AG10803 (cell line): Measurements from ENCODE around the gene XRN2.

ENCODE experiments used
- DNase-seq: peaks from one replicate; pipeline ENCODE4 v3.0.0; 2010; ENCODE audit warnings: low read depth
- H3K4me3 ChIP-seq: 2 replicates; pipeline ENCODE4 v1.5.1; 2011; ENCODE audit warnings: mild to moderate bottlenecking, low read length, control low read depth
- TF ChIP-seq, protein P1 (sequence below): conservative IDR thresholded peaks from 2 replicates; pipeline ENCODE4 v1.5.1; 2011; ENCODE audit warnings: mild to moderate bottlenecking, low read length, control low read depth, inconsistent platforms

XRN2 gene

DNA sequence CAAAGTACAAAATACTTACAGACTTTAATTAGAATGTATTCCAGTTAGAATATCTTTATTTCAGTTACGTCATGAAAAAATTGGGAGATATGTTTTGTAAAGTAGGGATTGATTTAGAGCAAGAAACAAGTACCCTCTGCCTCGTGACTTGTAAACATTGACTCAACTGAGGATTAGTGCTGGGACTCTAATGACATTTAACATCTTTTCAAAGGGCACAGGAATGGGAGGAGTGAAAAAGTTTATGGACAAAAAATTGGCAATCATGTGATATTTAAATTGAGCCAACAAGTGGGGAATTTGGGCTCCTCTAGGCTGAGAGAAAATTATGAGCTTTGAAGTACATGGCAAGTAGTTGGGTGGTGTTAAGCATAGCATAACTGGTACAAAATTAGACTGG is 68.9 kb downstream of the XRN2 start:
- TF ChIP-seq, protein P1, sequence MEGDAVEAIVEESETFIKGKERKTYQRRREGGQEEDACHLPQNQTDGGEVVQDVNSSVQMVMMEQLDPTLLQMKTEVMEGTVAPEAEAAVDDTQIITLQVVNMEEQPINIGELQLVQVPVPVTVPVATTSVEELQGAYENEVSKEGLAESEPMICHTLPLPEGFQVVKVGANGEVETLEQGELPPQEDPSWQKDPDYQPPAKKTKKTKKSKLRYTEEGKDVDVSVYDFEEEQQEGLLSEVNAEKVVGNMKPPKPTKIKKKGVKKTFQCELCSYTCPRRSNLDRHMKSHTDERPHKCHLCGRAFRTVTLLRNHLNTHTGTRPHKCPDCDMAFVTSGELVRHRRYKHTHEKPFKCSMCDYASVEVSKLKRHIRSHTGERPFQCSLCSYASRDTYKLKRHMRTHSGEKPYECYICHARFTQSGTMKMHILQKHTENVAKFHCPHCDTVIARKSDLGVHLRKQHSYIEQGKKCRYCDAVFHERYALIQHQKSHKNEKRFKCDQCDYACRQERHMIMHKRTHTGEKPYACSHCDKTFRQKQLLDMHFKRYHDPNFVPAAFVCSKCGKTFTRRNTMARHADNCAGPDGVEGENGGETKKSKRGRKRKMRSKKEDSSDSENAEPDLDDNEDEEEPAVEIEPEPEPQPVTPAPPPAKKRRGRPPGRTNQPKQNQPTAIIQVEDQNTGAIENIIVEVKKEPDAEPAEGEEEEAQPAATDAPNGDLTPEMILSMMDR, result no peak
- no peak for DNase-seq
- no peak overlapping the region for H3K4me3 ChIP-seq

DNA sequence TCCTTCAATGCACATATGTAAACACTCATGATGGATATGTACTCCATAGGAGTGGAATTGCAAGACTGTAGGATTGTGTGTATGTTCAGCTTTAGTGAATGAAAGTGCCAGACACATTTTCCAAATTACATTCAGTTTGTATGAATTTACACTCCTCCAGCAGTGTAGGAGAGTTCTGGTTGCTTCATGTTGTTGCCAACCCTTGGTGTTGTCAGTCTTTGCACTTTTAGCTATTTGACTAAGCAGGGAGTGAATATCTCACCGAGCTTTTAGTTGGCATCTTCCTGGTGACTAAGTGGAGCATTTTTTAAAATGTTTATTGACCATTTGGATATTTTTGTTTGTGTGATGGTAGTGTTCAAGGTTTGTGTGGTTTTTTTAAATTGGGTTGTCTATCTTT is 70.3 kb downstream of the XRN2 start:
- H3K4me3 ChIP-seq, result no peak overlapping the region
- TF ChIP-seq, protein P1, result no peak
- DNase-seq, result no peak

DNA sequence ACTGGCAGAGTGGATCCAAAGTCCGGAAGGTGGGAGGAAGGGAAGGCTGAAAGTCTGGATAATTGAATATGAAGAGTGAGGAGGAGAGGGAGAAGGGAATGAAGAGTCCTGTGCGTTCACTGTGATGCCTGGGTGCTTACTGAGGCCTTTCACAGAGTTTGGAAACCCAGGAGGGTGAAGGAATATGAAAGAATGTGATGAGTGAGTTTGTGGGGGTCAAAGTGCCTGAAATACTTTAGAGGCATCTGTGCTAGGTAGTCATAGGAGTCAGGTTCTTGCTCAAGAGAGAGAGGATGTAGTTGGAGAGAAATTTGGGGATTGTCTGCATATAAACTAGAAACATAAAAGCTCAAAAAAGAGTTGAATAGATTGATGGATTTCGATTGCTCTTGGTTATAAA is 73.5 kb downstream of the XRN2 start:
- peak; percentile 13 for DNase-seq
- H3K4me3 ChIP-seq, result no peak overlapping the region
- TF ChIP-seq, protein P1, result no peak

DNA sequence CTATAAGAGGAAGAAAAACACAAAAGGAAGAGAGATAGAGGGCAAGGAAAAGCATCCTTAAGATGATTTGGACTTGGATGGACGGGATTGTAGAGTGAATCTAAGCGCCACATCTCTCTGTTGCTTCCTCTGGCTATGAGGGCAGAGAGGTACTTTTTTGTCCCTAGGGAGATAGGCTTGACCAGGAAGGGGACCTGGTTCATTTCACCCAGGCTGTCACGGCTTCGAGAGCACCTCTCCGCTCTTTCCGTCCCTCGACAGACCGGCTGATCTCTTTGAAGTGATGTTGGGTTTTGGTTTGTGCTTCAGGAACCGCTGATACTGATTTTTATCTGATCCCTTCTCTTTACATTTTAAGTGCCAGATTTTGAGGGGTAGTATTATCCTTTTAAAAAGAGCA is 74.6 kb downstream of the XRN2 start:
- no peak for DNase-seq
- TF ChIP-seq, protein P1, result no peak
- no peak overlapping the region for H3K4me3 ChIP-seq

DNA sequence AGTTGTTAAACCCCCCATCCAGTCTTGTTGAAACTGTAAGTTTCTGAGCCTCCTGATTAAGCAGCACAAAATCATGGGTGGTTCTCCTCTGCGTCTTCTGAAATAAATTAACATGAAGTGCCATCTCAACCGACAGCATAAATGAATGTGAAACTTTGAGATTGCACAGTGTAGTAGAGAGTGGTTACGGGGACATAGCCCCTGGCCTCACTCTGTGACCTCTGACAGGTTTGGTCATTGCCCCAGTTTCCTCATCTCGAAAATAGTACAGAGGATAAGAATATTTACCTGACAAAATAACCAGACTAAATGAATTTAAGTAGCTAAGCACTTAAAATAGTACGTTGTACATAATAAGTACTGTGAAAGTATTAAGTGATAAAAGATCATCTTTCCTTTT is 75.1 kb downstream of the XRN2 start:
- no peak overlapping the region for H3K4me3 ChIP-seq
- no peak for DNase-seq
- TF ChIP-seq, protein P1, result no peak

DNA sequence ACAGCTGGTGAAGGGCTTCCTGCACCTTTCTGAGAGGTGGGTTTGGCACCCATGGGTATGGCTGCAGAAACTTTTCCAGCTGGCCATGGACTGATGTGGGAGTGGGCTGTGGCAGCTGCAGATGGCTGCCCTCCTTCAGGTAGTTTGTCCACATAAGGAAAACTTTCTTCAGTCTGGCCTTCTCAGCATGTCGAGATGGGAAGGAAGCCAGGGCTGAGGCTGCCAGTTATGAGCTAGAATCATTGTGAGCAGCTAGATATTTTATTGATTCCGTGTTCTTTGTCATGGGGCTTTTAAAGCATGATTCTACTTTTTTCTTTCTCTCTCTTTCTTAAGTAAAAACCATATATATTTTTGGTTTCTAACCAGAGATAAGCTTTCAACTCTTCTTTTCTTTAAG is 77.6 kb downstream of the XRN2 start:
- H3K4me3 ChIP-seq, result no peak overlapping the region
- TF ChIP-seq, protein P1, result no peak
- no peak for DNase-seq

DNA sequence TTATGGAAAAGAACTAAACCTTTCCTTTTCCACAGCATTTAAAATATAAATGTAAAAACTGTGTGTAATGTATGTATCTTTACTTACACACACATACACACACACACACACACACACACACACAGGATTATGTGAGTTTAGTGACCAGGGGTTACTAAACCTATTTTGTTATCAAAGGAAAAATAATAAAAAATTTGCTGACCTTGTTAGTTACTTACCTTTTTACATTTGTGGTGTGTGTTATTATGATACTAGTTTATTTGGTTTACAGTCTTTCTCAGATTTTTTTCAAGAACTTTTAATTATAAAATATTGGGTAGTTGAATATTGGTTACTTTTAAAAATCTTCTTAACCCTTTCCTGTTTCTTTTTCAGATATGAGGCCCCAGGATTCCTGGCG is 78.5 kb downstream of the XRN2 start:
- TF ChIP-seq, protein P1, result no peak
- no peak for DNase-seq

More for the DNA sequence above, 78.5 kb downstream of the XRN2 start:
- H3K4me3 ChIP-seq, result no peak overlapping the region
